Fibroblast of the aortic adventitia (primary cell): Measurements from ENCODE around the gene UQCC2. TPM values are rescaled to one million over a fixed set of nuclear protein-coding genes. Genes with fewer than 3 reads are reported as not detected.

Experiments
- DNase-seq: peaks from one replicate; pipeline ENCODE4 v3.0.0-alpha.2; 2010; ENCODE audit warnings: low read depth
- H3K4me3 ChIP-seq: 2 replicates; pipeline ENCODE4 v1.5.1; 2011; ENCODE audit warnings: low read depth, mild to moderate bottlenecking, control low read depth, low read length, moderate library complexity
- CTCF ChIP-seq: IDR thresholded peaks from 2 replicates; pipeline ENCODE4 v1.5.1; 2011; ENCODE audit warnings: mild to moderate bottlenecking, low read length, control low read depth, inconsistent platforms; ENCODE audit not compliant: insufficient read depth
- total RNA-seq: library from RNA; depleted of rRNA; stranded (reverse); fragments of >200 nt; gene quantifications from 2 replicates; pipeline ENCODE4 v1.2.3, GENCODE V29; 2012; ENCODE audit warnings: low replicate concordance

The UQCC2 gene
- total RNA-seq, 1 donor = 20.2 TPM

- no peak for DNase-seq
- no peak for TF ChIP-seq CTCF
- no peak overlapping the region for H3K4me3 ChIP-seq
These were observed 49.2 kb downstream of the UQCC2 start for GRCh38 chr6:33662318-33662717.

- no peak for DNase-seq
- H3K4me3 ChIP-seq = no peak overlapping the region
- no peak for TF ChIP-seq CTCF
These were observed 50.2 kb downstream of the UQCC2 start for GRCh38 chr6:33661106-33661838.

GRCh38 chr6:33659986-33660385, 51.5 kb downstream of the UQCC2 start:
- no peak for TF ChIP-seq CTCF
- DNase-seq = no peak
- H3K4me3 ChIP-seq = no peak overlapping the region

- H3K4me3 ChIP-seq = no peak overlapping the region
- DNase-seq = no peak
- no peak for TF ChIP-seq CTCF
These were observed 52.4 kb downstream of the UQCC2 start for GRCh38 chr6:33658982-33659689.

GRCh38 chr6:33656844-33657243, 54.7 kb downstream of the UQCC2 start:
- no peak overlapping the region for H3K4me3 ChIP-seq
- no peak for TF ChIP-seq CTCF
- DNase-seq = no peak

GRCh38 chr6:33654831-33655554, 56.5 kb downstream of the UQCC2 start:
- no peak for TF ChIP-seq CTCF
- peak; percentile 39 for DNase-seq
- no peak overlapping the region for H3K4me3 ChIP-seq
